Erythroblast (primary cell): ENCODE data around the gene NUTF2.
"Not testable (repeated sequence)": the region's sequence is repeated elsewhere in the genome, so short reads cannot be mapped to it uniquely, and the experiment has no call there.

Source experiments
- DNase-seq, 2 experiments: peaks; one replicate each; lab custom pipeline; 2025; lab: John Stamatoyannopoulos, UW
- GATA1 ChIP-seq: IDR thresholded peaks from 2 replicates; pipeline ENCODE4 v1.6.1; 2011; ENCODE audit warnings: low read depth, mild to moderate bottlenecking, control low read depth, low read length, moderate library complexity
- POLR2A ChIP-seq: IDR thresholded peaks from 2 replicates; pipeline ENCODE4 v1.6.1; 2011; ENCODE audit warnings: mild to moderate bottlenecking, low read length

NUTF2 gene

GRCh38 chr16:67822511-67822910, 24.2 kb upstream of the NUTF2 start:
- TF ChIP-seq POLR2A (no peak), GATA1 (no peak)
- no peak for DNase-seq

- DNase-seq = no peak
- no peak for TF ChIP-seq POLR2A
- no peak for TF ChIP-seq GATA1
Observed at GRCh38 chr16:67825119-67825518, 21.6 kb upstream of the NUTF2 start.

- TF ChIP-seq GATA1 (no peak), POLR2A (no peak)
- no peak for DNase-seq
Observed at GRCh38 chr16:67825906-67826305, 20.8 kb upstream of the NUTF2 start.

GRCh38 chr16:67828651-67829050, 18.1 kb upstream of the NUTF2 start:
- TF ChIP-seq POLR2A (no peak), GATA1 (no peak)
- DNase-seq = no peak

- peak; percentile 43 to 76 for DNase-seq
Observed at GRCh38 chr16:67833030-67833414, 13.7 kb upstream of the NUTF2 start.

GRCh38 chr16:67833415-67834241, 13.1 kb upstream of the NUTF2 start:
- peak; percentile 72 for TF ChIP-seq POLR2A
- TF ChIP-seq GATA1 = no peak
- peak; percentile 91 to 95 for DNase-seq

More at GRCh38 chr16:67833030-67833414, 13.7 kb upstream of the NUTF2 start:
- no peak for TF ChIP-seq GATA1
- TF ChIP-seq POLR2A = no peak

GRCh38 chr16:67834242-67834614, 12.5 kb upstream of the NUTF2 start:
- no peak for DNase-seq
- no peak for TF ChIP-seq POLR2A

GRCh38 chr16:67837190-67837589, 9.5 kb upstream of the NUTF2 start:
- not testable (repeated sequence) for DNase-seq

- TF ChIP-seq GATA1 = no peak
- no peak for TF ChIP-seq POLR2A
- DNase-seq = no peak
Observed at GRCh38 chr16:67837811-67838210, 8.9 kb upstream of the NUTF2 start.

GRCh38 chr16:67841198-67841815, 5.4 kb upstream of the NUTF2 start:
- no peak for DNase-seq
- TF ChIP-seq POLR2A = no peak
- no peak for TF ChIP-seq GATA1

GRCh38 chr16:67841816-67842508, 4.8 kb upstream of the NUTF2 start, which contains the start of gene THAP11:
TSS of gene THAP11 (plus strand) at chr16:67842320. CDS start at chr16:67842555, 235 bp downstream.
- DNase-seq = peak; percentile 95 to 98
- TF ChIP-seq POLR2A = peak; percentile 63
- TF ChIP-seq GATA1 = no peak

- peak; percentile 75 to 81 for DNase-seq
- TF ChIP-seq POLR2A (peak; percentile 1), GATA1 (no peak)
Observed at GRCh38 chr16:67842509-67843342, 4.0 kb upstream of the NUTF2 start.

GRCh38 chr16:67843343-67843765, 3.4 kb upstream of the NUTF2 start:
- TF ChIP-seq POLR2A (no peak), GATA1 (no peak)
- DNase-seq = no peak

- no peak for DNase-seq
- TF ChIP-seq POLR2A (no peak), GATA1 (no peak)
Observed at GRCh38 chr16:67844497-67844896, 2.2 kb upstream of the NUTF2 start.
